NB4 (cell line): ENCODE data around the gene CPNE4.

Source experiments
- CTCF ChIP-seq: IDR thresholded peaks from one replicate; pipeline ENCODE4 v1.5.1; 2012; ENCODE audit warnings: low read depth, low read length
- MAX ChIP-seq: IDR thresholded peaks from 2 replicates; pipeline ENCODE4 v1.6.1; 2011; ENCODE audit warnings: low read depth, low read length
- POLR2A ChIP-seq: IDR thresholded peaks from 2 replicates; pipeline ENCODE4 v1.6.1; 2011; ENCODE audit warnings: mild to moderate bottlenecking; ENCODE audit not compliant: insufficient read length; ENCODE audit errors: extremely low read depth

DNA sequence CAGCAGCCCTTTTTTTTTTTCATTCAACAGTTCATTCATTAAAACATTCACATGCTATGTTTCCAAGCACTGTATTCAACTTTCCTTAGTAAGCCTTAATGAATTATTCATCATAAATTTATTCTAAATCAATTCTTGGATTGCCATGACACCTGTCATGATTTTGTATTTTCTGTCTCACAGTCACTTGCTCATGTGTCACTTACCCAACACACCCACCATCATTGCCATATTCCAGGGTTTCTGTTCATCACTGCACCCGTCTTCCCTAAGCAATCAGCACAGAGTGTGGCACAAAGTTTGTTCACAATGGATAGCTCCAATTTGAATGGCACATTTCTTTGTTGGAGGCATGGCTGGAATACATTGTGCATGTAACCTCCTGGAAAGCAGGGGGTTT, 27.2 kb downstream of the CPNE4 start:
- TF ChIP-seq POLR2A (no peak), MAX (no peak), CTCF (no peak)
